HG03565 (cell line): ENCODE data around the gene GSTM2.
"Not testable (repeated sequence)": the region's sequence is repeated elsewhere in the genome, so short reads cannot be mapped to it uniquely, and the experiment has no call there.

Experiments used
- ATAC-seq: cut with Tn5 transposase; IDR thresholded peaks from one replicate; pipeline ENCODE4 v1.9.1; 2021; ENCODE audit warnings: mild to moderate bottlenecking, moderate library complexity; ENCODE audit not compliant: unreplicated experiment

GSTM2 gene

GRCh38 chr1:109673861-109674260, 6.0 kb downstream of the GSTM2 start:
- ATAC-seq: not testable (repeated sequence)

GRCh38 chr1:109676683-109677381, 9.0 kb downstream of the GSTM2 start:
- not testable (repeated sequence) for ATAC-seq

GRCh38 chr1:109677459-109677858, 9.6 kb downstream of the GSTM2 start:
- ATAC-seq: no peak

- ATAC-seq: not testable (repeated sequence)
Measured at GRCh38 chr1:109678637-109679036, 10.8 kb downstream of the GSTM2 start.

- ATAC-seq: not testable (repeated sequence)
Measured at GRCh38 chr1:109684777-109685176, 16.9 kb downstream of the GSTM2 start.

GRCh38 chr1:109685399-109685798, 17.5 kb downstream of the GSTM2 start:
- ATAC-seq: not testable (repeated sequence)

GRCh38 chr1:109685890-109686289, 18.0 kb downstream of the GSTM2 start:
- ATAC-seq: not testable (repeated sequence)

- not testable (repeated sequence) for ATAC-seq
Measured at GRCh38 chr1:109687109-109687508, 19.3 kb downstream of the GSTM2 start.

GRCh38 chr1:109687641-109688499, 20.0 kb downstream of the GSTM2 start, which contains the start of gene GSTM1:
Gene GSTM1 (plus strand): TSS chr1:109687817. CDS start chr1:109687874, 57 bp downstream.
- ATAC-seq: peak; percentile 94

- no peak for ATAC-seq
Measured at GRCh38 chr1:109689844-109690405, 22.1 kb downstream of the GSTM2 start.

GRCh38 chr1:109691759-109692158, 23.9 kb downstream of the GSTM2 start:
- no peak for ATAC-seq

- ATAC-seq: not testable (repeated sequence)
Measured at GRCh38 chr1:109694400-109694799, 26.5 kb downstream of the GSTM2 start.

GRCh38 chr1:109695138-109695537, 27.3 kb downstream of the GSTM2 start:
- not testable (repeated sequence) for ATAC-seq

- no peak for ATAC-seq
Measured at GRCh38 chr1:109697066-109697465, 29.2 kb downstream of the GSTM2 start.

GRCh38 chr1:109697861-109698260, 30.0 kb downstream of the GSTM2 start:
- ATAC-seq: not testable (repeated sequence)

GRCh38 chr1:109702940-109703339, 35.1 kb downstream of the GSTM2 start:
- ATAC-seq: not testable (repeated sequence)

GRCh38 chr1:109704173-109704572, 36.3 kb downstream of the GSTM2 start:
- no peak for ATAC-seq

GRCh38 chr1:109705411-109705810, 37.6 kb downstream of the GSTM2 start:
- ATAC-seq: no peak

- not testable (repeated sequence) for ATAC-seq
Measured at GRCh38 chr1:109708949-109709348, 41.1 kb downstream of the GSTM2 start.

- not testable (repeated sequence) for ATAC-seq
Measured at GRCh38 chr1:109709822-109710221, 42.0 kb downstream of the GSTM2 start.

GRCh38 chr1:109711593-109712320, 43.9 kb downstream of the GSTM2 start, which contains the start of gene GSTM5:
Gene GSTM5 (plus strand): TSS chr1:109712251. CDS start chr1:109712313, 62 bp downstream.
- not testable (repeated sequence) for ATAC-seq
